GM18517 (cell line): ENCODE data around the gene NCKAP1.
"Not testable (repeated sequence)": the region's sequence is repeated elsewhere in the genome, so short reads cannot be mapped to it uniquely, and the experiment has no call there.

Source experiments
- ATAC-seq: cut with Tn5 transposase; IDR thresholded peaks from one replicate; pipeline ENCODE4 v1.9.1; 2021; ENCODE audit warnings: mild to moderate bottlenecking, moderate library complexity; ENCODE audit not compliant: unreplicated experiment

The NCKAP1 gene

DNA sequence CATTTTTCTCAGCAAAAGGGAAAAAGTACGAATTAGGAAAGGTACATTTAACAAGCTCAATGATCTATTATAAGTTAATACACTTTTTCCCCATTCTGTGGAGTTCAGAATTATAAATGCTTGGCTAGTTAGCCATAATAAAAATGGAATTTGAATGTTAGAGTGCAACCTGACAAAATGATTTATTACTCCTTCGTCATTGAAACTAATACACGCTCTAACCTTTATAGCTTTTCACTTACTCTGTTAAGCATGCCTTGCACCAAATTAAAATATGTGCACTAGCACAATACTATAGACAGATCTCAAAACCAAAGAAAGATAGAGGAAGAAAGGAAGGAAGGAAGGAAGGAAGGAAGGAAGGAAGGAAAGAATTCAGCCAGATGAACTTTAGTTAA is 125.7 kb downstream of the NCKAP1 start:
- ATAC-seq, result no peak

DNA sequence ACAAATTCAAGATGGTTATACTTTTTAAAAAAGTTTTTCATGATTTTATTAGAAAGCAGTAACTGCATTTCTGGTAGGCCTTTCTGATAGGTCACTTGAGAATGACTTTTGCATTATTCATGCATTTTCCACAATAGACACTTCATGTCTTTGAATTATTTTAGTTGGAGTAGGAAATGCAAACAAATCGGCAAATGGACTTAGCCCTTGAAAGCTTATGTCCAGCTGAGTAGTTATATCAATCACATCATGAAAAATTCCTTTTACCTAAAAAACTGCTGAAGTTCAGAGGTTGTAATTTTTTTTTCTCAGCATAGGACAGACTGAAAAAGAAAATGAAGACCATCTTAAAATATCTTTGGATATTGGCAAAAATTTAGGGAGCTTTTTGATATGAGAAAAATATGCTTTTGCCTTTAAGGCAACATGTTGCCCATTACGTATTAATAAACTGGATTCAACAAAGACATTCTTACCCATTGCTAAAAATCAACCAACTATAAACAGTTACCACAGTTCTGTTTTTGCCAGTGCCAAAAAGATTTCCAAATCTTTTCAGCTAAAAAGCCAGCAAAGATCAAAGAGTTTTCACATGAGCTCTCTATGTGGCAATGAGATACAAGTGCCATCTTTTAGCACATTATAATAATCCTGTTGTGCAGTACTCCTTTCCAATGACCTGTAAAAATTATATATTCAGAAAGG is 126.3 kb downstream of the NCKAP1 start:
- ATAC-seq, result no peak

DNA sequence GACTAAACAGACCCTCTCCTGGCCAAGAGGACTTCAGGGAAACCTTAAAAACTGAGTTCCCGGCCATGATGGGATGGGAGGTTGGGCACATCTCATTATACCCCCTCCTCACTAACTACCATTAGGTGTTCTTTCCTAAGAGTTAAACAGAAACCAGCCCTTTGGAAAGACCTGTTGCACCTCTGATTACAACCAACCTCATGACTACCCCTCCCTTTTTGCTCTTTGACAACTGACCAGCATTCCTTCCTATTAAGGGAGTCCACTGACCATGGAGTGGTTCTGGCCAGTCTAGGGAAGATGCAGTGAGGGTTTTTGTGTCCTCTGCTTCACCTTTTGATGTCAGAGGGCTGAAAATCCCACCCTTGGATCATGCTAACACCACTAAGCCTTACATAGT is 127.3 kb downstream of the NCKAP1 start:
- ATAC-seq, result no peak

DNA sequence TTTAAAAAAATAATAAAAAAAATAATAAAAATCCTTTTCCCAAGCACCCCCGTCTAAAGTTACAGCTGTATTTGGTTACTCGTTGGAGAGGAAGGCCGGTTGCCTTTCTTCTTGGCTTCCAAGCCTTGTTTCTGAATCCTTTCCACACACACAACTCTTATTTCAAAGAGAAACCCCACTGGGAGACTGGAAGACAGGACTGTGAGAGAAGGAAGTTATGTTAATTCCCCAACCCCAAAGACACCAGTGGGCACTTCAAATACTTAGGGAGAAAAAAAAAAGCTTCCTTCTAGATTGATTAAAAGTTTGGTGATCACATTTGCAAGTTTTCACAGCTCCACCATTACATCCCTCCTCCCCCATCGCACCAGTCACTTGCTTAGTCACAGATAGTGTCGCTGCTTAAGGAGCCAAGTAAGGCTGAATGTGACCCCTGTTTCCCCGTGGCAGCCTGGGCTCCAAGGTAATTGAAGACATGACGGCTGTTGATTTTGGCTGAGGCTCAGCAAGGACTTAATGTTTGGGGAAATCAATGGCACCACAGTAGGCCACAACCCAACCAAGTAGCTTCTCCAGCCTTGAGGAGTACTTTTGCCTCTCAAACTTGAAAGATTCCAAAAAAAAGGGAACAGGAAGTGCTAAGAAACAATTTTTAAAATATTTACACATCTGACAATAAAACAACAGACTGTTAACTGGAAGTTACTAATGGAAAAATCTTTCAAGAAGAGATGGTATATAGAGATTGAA is 131.0 kb downstream of the NCKAP1 start:
- ATAC-seq, result no peak

DNA sequence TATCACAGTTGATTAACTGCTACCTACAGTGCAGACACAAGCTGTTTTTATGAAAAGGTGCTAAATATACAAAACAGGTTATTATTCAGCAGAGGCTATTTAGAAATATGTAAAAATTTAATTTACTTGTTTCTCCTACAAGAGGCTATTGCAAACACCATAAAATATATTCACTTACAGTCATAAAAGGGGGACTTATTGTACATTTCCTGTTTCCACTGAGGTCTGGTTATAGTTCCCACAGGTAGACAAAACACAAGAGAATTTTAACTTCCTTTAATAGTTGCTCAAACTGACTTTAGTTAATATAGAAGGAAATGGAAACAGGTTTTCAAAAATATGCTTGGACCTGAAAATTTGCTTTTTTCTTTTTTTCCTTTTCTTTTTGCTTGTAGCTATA is 131.8 kb downstream of the NCKAP1 start:
- ATAC-seq, result no peak

DNA sequence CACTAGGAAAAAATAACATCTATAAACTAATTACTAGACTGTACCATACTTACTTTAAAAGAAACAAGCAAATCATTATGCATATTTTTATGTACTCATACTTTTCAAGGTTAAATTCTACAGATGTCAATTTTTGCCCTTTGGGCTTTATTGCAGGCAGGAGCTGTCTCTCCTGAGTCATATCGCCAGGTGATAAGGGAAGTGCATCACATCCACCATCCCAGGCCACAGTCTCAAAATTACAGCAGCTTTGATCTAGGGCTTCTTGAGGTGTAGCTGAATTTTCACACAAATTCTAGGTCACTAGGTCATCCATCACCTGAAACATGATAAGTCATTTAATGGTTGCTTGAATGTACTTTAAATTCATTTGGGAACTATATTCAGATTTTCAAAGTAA is 133.4 kb downstream of the NCKAP1 start:
- no peak for ATAC-seq

DNA sequence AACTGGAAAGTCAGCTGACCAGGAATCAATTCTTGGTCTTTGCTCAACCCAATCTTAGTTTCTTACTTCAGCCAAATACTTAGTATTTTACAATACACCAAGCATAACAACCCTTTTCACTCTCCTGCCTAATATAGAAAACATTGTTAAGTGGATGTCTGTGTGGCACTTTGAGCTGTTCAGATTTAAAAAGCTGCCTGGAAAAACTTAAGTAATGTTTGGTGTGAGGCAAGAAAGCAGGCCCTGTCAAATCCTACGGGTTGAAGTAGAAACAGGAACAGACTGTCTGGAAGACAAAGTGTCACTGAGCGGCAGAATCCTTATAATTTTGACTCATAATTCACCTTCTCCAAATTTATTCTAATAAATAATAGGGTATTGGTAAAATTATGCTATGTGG is 134.7 kb downstream of the NCKAP1 start:
- ATAC-seq, result no peak

DNA sequence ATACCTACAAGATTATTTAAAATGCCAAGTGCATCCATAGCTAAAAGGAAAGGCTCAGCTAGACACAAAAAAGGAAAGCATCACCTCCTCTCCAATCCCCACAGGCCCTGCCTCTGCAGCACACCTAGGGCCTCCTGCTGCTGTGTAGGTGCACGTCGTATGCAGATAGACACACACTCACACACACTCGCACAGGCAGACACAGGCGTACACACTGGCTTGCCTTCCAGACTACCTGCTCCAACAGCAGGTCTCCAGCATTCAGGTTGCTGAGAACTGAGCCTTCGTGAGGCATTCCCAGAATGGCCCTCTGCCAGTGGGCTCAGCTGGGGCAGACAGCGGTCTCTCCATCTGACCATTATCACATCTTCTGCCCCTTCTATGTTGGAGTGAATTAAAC is 136.5 kb downstream of the NCKAP1 start:
- ATAC-seq, result no peak

DNA sequence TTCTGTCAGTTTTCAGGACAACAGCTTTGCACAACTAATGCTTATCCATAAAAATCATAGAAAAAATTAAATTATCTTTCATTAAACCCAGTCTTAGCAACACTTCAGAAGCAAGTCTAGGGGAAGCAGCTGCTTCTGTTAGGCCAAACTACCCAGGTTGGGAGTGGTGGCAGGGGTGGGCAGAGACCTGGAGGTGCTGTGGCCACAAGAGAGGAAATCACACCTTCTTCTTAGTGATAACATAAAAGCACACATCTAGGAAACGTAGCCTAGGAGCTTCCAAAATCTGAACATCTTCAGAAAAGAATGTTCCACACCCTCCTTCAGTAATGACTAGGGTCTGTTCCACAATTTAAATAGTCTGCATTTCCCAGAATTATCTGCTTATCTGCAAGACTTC is 139.5 kb downstream of the NCKAP1 start:
- ATAC-seq, result no peak

DNA sequence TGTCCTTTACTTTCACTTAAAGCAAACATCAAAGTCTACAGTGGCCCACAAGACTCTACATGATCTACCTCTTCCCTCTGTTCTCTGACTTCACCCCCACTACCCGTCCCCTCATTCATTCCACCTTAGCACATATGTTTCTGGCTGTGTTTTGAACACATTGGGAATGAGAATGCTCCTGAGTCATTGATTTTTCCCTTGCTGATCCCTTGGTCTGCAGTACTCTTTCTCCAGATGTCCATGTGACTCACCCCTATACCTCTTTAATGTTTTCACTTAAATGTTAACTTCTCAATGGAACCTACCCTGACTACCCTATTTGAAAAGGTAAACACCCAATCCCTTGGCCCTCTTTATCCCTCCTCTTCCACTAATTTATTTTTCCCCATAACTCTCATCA is 141.1 kb downstream of the NCKAP1 start:
- ATAC-seq, result no peak

DNA sequence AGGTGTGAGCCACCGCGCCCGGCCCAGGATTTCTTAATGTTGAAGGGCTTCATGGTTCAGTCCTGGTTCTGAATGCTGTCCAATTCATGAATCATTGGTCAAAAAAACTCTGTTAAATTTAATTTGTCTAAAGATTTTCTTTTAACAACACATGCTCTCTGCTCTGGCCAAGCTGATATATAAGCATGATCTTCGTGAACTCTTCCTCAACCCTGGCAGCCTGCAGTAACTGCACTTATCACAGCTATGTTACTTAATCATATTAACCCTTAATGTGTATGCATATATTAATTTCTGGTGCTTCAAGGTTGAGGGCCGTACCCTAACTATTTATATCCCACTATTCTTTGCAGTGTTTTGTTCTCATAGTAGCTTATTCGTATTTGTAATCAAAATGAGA is 142.5 kb downstream of the NCKAP1 start:
- no peak for ATAC-seq

DNA sequence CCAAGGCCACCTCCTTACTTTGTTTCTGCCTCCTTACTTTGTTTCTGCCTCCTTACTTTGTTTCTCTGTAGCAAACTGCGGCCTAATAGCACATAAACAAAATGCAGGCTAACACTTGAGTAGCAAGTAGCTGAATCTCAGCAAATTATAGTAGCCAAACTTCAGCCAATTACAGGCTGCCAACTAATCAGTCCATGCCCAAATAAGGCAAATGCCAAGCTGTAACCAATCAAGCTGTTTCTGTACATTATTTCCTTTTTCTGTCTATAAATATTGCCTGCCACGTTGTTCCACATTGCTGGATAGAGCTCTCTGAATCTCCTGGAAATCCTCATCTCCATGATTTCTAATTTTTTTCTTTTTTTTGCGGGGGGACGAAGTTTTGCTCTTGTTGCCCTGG is 143.1 kb downstream of the NCKAP1 start:
- ATAC-seq, result no peak

DNA sequence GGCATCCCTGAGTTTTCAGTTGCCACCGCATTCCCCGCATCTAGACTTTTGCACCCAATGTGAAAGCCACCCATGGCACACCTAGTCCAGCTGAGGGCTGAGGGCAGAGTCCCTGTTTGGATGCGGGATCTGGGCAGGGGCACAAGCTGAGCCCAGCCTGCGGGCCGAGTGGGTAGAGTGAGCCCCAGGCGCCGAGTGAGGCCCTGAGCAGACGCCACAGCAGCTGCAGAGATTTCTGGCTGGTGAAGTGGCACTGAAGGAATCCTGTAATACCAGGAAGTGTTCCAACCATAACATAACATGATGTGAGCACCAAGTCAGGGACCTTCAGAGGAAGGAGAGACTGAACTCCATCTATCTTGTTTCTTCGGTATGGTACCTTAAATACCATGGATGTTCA is 144.1 kb downstream of the NCKAP1 start:
- ATAC-seq, result no peak

DNA sequence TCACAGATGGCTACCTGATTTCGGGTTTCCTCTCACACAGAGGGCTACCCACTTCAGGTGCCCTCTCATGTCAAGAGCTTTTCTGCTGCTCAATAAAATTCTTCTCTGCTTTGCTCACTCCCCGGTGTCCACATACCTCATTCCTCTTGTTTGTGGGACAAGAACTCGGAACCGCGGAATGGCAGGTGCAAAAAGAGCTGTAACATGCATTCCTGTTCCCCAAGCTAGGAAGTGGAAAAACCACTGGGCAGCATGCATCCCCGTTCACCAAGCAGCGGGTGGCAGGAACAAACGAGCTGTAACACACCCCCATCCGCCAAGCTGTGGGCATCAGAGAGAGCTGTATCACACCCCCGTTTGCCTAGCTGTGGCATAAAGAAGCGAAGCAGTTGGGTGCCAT is 144.6 kb downstream of the NCKAP1 start:
- ATAC-seq, result no peak

DNA sequence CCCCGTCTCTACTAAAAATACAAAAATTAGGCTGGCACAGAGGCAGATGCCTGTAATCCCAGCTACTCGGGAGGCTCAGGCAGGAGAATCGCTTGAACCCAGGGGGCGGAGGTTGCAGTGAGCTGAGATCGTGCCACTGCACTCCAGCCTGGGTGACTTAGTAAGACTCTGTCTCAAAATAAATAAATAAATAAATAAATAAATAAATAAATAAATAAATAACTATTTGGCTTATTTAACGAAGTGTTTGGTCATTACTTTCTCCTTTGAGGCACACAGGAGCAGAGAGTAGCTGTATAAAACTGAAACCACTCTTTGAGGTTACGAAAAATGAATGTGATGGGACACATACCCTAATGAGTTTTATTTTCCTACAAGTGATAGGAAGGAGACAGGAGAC is 145.2 kb downstream of the NCKAP1 start:
- ATAC-seq, result not testable (repeated sequence)

DNA sequence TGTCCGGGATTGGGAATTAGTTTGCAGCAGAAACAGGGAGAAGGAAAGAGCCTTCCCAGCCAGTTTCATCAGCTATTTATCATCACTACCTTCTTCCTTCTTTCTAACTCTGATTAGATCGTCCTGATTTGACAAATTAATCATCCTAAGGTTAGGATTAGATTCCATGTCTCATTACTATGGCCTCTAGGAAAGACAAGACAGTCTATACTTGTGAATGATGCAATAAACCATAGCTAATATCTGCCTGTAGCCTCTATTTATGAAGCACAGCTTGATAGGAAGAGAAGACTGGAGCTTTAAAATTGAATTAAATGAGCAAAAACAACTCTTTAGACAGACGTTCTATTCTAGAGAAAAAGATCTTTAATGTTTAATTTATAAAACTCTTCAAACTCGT is 146.6 kb downstream of the NCKAP1 start:
- ATAC-seq, result no peak

DNA sequence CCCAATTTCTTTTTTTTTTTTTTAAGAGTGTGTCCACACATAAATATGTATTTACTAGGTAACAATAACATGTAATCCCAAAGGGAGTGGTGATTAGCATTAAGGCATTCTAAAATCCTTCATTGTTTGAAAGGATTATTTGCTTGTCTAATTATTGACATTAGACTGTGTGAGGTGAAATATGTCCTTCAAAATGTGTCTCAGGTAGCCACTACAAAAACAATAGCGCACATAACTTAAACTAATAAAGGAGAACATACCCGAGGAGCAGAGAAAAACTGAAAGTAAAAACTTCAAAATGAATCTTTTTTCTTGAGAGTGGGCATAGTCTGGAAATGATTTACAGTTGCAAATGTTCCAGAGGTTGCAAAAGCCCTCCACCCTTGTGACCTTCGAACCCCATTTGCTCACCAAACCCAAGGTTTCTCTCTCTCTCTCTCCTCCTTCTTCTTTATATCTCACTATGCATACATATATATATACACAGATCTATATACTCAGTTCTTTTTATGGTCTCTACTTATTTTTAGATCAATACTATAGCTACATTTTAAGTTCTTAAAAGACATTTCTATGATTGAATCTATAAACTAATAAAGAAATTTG is 147.4 kb downstream of the NCKAP1 start:
- no peak for ATAC-seq

DNA sequence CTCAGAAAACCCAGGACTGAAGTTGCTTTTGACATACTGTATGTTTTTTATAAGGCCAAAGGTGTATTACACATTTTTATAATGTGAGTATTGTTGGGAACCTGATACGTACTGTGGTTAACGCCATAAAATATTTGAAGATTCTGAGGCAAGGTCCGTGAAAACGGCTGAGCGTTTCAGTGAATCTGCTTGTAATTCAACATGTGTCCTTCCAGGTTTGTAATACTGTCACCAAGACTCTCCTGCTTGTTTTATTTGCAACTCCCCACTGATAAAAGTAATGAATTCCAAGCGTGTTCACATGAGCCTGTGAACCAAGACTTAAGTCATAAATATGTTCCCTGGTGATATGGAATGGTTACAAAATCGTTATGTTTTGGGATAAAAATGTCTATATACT is 148.0 kb downstream of the NCKAP1 start:
- no peak for ATAC-seq

DNA sequence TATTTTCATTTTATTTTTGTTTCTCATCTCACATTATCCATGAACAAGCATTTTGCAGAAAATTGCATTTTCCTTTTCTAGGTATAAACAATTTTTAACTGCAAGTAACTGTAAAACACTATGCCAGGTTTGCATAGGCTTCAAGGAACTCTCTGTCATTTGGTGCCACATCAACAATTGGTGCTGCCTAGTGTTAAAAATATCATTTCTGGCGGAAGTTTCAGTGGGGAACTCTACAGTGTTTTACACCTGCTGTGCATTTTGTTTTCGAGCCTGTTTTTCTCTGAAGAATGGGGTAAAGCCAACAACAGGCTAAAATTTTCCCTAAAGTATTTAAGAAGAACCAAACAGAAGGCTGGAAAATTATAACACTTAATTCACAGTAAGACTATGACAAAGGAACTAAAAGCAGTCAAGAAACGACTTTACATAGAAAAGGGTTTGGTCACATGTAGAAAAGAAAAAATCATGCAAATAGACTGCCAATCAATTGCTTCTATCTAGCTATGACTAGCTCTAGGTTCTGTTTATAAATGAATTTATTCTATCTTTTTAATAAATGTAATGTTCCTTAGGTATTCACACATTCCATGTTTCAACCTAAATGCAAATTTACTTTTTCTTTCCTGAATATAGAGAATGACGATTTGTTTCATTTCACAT is 150.4 kb downstream of the NCKAP1 start:
- ATAC-seq, result no peak

DNA sequence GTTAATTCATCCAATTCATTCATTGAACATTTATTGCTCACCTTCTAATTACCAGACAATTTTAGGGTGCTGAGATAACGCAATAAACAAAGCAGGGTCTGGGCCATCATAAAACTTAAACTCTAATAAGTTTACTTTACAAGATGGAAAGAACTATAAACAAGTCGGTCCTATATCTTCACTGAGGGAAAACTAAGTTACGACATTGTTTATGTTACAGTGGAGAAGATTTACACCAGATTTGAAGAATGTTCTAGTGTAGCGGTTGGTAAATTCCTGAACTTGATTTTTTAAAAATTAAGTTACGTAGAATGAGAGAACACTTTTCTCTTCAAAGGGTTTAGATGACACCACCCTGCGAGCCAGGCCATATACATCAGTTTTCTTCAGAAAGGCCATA is 151.2 kb downstream of the NCKAP1 start:
- no peak for ATAC-seq

DNA sequence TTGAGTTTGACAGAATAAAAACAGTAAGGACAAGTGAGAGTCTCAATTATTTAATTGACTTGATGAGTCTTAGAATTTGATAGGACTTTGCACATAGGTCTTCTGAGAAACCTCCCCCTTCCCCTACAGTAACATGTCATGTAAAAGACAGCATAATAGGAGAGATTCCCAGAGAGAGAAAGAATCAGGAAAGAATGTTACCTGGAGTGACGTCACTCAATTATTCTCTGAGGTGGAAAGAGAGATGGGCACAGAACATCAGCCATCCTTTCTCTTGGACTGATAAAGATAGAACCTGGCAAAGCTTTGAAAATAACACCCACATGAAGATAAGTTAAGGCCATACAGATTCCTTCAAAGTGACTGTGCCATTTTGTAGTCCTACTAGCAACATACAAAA is 152.5 kb downstream of the NCKAP1 start:
- no peak for ATAC-seq

DNA sequence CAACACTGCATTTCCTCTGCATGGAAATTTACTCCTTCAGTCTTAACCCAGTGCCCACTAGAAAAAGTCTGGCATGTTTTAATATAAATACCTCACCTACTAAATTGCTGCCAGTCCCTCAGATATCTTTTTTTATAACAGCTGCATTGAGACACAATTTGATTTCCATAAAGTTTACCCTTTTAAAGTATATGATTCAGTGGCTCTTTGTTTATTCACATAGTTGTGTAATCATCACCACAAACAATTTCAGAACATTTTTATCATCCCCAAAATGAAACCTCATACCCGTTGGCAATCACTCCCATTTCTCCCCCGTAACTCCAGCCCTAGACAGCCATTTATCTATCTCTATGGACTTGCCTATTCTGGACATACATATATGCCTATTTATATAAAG is 154.8 kb downstream of the NCKAP1 start:
- ATAC-seq, result no peak
